ENCODE data around the gene NFASC.

Gene NFASC

GRCh38 chr1:204854286-204854685 is 16.4 kb upstream of the NFASC start:
- H3K4me2 ChIP-seq (ENCODE audit: low read depth, low read length, poor library complexity, severe bottlenecking), result no peak overlapping the region
- H3K9me2 ChIP-seq (replicated peaks; ENCODE audit: insufficient read depth, low read length), result no peaks in the 10 kb centered on the region
- TF ChIP-seq EZH2phosphoT487 (conservative IDR thresholded peaks at IDR 0.05; ENCODE audit: low read length) (no peak), CTCF (IDR thresholded peaks at IDR 0.05; ENCODE audit: insufficient read depth, low read length, poor library complexity, severe bottlenecking) (no peak)
- H4K20me1 ChIP-seq (ENCODE audit: low read depth, low read length), result no peaks in the 10 kb centered on the region
- H3K79me2 ChIP-seq (ENCODE audit: insufficient read depth, low read length), result no peaks in the 10 kb centered on the region
- no peak overlapping the region for H3K9ac ChIP-seq (ENCODE audit: low read length)
- no peaks in the 10 kb centered on the region for H3F3A ChIP-seq (ENCODE audit: insufficient read depth)
- H3K9me3 ChIP-seq (ENCODE audit: insufficient read depth, low read length), result no peaks in the 10 kb centered on the region
- H3K27me3 ChIP-seq (ENCODE audit: low read length), result no peaks in the 10 kb centered on the region
- no peak overlapping the region for H2AFZ ChIP-seq (ENCODE audit: low read depth, low read length, severe bottlenecking)
- H3K4me3 ChIP-seq (ENCODE audit: insufficient read depth, low read length, poor library complexity, severe bottlenecking), result no peak overlapping the region
- H3K36me3 ChIP-seq (ENCODE audit: low read length), result no peaks in the 10 kb centered on the region
- no peak overlapping the region for H3K27ac ChIP-seq (ENCODE audit: low read depth, low read length)

DNA sequence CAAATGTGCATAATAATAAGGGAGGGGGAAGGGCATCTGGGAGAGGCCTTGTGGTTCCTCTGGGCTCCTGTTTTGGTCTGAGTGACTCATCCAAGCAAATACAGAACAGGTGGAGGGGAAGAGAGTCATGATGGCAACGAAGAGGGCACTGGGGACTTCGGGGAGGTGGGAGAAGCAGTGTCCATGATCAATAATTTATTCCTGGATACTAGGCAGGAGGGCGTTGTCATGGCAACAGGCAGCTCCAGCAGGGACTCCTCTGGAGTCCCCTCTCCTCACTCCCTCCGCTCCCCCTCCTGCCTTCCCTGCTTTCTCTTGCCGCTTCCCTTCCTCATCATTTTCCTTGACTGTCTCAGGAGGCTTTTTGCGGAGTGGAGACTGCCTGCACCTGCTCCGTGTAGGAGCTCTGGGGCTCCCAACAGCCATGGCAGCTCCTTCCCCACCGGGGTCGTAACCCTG is 12.3 kb upstream of the NFASC start:
- H3K79me2 ChIP-seq (ENCODE audit: insufficient read depth, low read length), result no peaks in the 10 kb centered on the region
- H3K9ac ChIP-seq (ENCODE audit: low read length), result no peak overlapping the region
- no peak overlapping the region for H3K27ac ChIP-seq (ENCODE audit: low read depth, low read length)
- H2AFZ ChIP-seq (ENCODE audit: low read depth, low read length, severe bottlenecking), result no peak overlapping the region
- no peak overlapping the region for H3K4me2 ChIP-seq (ENCODE audit: low read depth, low read length, poor library complexity, severe bottlenecking)
- no peaks in the 10 kb centered on the region for H3K27me3 ChIP-seq (ENCODE audit: low read length)
- no peaks in the 10 kb centered on the region for H3K36me3 ChIP-seq (ENCODE audit: low read length)
- no peaks in the 10 kb centered on the region for H3K9me3 ChIP-seq (ENCODE audit: insufficient read depth, low read length)
- no peaks in the 10 kb centered on the region for H3F3A ChIP-seq (ENCODE audit: insufficient read depth)
- no peak overlapping the region for H3K4me3 ChIP-seq (ENCODE audit: insufficient read depth, low read length, poor library complexity, severe bottlenecking)
- no peaks in the 10 kb centered on the region for H3K9me2 ChIP-seq (replicated peaks; ENCODE audit: insufficient read depth, low read length)
- H4K20me1 ChIP-seq (ENCODE audit: low read depth, low read length), result no peaks in the 10 kb centered on the region
- TF ChIP-seq CTCF (IDR thresholded peaks at IDR 0.05; ENCODE audit: insufficient read depth, low read length, poor library complexity, severe bottlenecking) (no peak), EZH2phosphoT487 (conservative IDR thresholded peaks at IDR 0.05; ENCODE audit: low read length) (no peak)

GRCh38 chr1:204859861-204860267 is 10.8 kb upstream of the NFASC start:
- Histone ChIP-seq H3K36me3 (ENCODE audit: low read length) (no peaks in the 10 kb centered on the region), H4K20me1 (ENCODE audit: low read depth, low read length) (no peaks in the 10 kb centered on the region), H3K27me3 (ENCODE audit: low read length) (no peaks in the 10 kb centered on the region), H3K4me3 (ENCODE audit: insufficient read depth, low read length, poor library complexity, severe bottlenecking) (no peak overlapping the region), H3K9ac (ENCODE audit: low read length) (no peak overlapping the region), H3K27ac (ENCODE audit: low read depth, low read length) (no peak overlapping the region), H3F3A (ENCODE audit: insufficient read depth) (no peaks in the 10 kb centered on the region), H3K4me2 (ENCODE audit: low read depth, low read length, poor library complexity, severe bottlenecking) (no peak overlapping the region), H2AFZ (ENCODE audit: low read depth, low read length, severe bottlenecking) (no peak overlapping the region), H3K9me3 (ENCODE audit: insufficient read depth, low read length) (no peaks in the 10 kb centered on the region), H3K79me2 (ENCODE audit: insufficient read depth, low read length) (no peaks in the 10 kb centered on the region), H3K9me2 (replicated peaks; ENCODE audit: insufficient read depth, low read length) (no peaks in the 10 kb centered on the region)
- no peak for TF ChIP-seq EZH2phosphoT487 (conservative IDR thresholded peaks at IDR 0.05; ENCODE audit: low read length)
- no peak for TF ChIP-seq CTCF (IDR thresholded peaks at IDR 0.05; ENCODE audit: insufficient read depth, low read length, poor library complexity, severe bottlenecking)

Measured in SU-DHL-6 (cell line).